NCI-H1092 treated with DMSO at 0.1 percent for 48 hours (cell line): ENCODE measurements around the gene AKNA.

ENCODE experiments used
- DNase-seq: peaks from one replicate; lab custom pipeline; 2025; lab: John Stamatoyannopoulos, UW

The AKNA gene

GRCh38 chr9:114395334-114395617, 7.5 kb upstream of the AKNA start:
- DNase-seq, result no peak

GRCh38 chr9:114394523-114395333, 6.9 kb upstream of the AKNA start:
- DNase-seq, result peak; percentile 24

GRCh38 chr9:114392749-114393112, 4.9 kb upstream of the AKNA start:
- DNase-seq, result no peak

- DNase-seq, result no peak
Observed at GRCh38 chr9:114390952-114391351, 3.2 kb upstream of the AKNA start.

GRCh38 chr9:114389612-114390368, 2.0 kb upstream of the AKNA start:
- DNase-seq, result no peak

- DNase-seq, result no peak
Observed at GRCh38 chr9:114388764-114389375, 1.1 kb upstream of the AKNA start.

GRCh38 chr9:114388357-114388682, 538 bp upstream of the AKNA start:
- no peak for DNase-seq

- peak; percentile 13 for DNase-seq
Observed at GRCh38 chr9:114386886-114387679, 699 bp downstream of the AKNA start.

GRCh38 chr9:114386361-114386885, 1.4 kb downstream of the AKNA start:
- no peak for DNase-seq

GRCh38 chr9:114385397-114386181, 2.2 kb downstream of the AKNA start:
- DNase-seq, result no peak

- DNase-seq, result no peak
Observed at GRCh38 chr9:114384836-114385396, 2.9 kb downstream of the AKNA start.

GRCh38 chr9:114384341-114384740, 3.4 kb downstream of the AKNA start:
- DNase-seq, result no peak

GRCh38 chr9:114383521-114384231, 4.1 kb downstream of the AKNA start:
- no peak for DNase-seq

- DNase-seq, result no peak
Observed at GRCh38 chr9:114382699-114383520, 4.9 kb downstream of the AKNA start.

GRCh38 chr9:114378883-114379282, 8.9 kb downstream of the AKNA start:
- no peak for DNase-seq

GRCh38 chr9:114378016-114378415, 9.8 kb downstream of the AKNA start:
- no peak for DNase-seq

- DNase-seq, result no peak
Observed at GRCh38 chr9:114376586-114377445, 11.0 kb downstream of the AKNA start.

GRCh38 chr9:114375386-114376175, 12.2 kb downstream of the AKNA start:
- DNase-seq, result no peak
